Measurements from ENCODE around the gene PRAMEF12. TPM values are rescaled to one million over a fixed set of nuclear protein-coding genes. Genes with fewer than 3 reads are reported as not detected.

PRAMEF12 gene
- polyA plus RNA-seq, 1 donor from 2014 or later: not detected

DNA sequence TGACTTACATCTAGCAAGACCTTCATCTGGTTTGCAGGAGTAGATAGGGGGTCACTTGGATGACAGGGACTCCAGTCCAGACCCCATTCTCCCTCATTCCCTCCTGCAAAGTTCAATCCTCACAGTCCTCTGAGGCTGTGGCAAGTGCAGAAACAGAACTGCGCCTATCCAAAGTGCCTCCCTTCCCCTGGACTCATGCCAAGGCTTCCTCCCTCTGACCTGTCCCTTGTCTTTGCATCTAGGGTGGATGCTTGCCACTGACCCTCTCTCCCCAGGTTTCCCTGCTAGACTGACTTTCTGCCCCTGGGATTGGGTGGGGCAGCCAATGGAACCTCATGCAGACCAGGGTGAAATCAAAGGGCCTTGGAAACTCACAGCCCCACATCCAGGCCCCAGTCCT is 36.4 kb downstream of the PRAMEF12 start:
- H3K4me3 ChIP-seq (ENCODE audit: low read length): no peak overlapping the region
- no peak overlapping the region for H2AFZ ChIP-seq (ENCODE audit: low read depth, low read length)
- H3K27me3 ChIP-seq (ENCODE audit: insufficient read depth, low read depth, low read length): no peaks in the 10 kb centered on the region
- no peak overlapping the region for H3K9ac ChIP-seq (ENCODE audit: low read length)
- H3F3A ChIP-seq (ENCODE audit: insufficient read depth, low read length, poor library complexity, severe bottlenecking): no peaks in the 10 kb centered on the region
- no peaks in the 10 kb centered on the region for H3K79me2 ChIP-seq (replicated peaks; ENCODE audit: insufficient read depth, low read length)
- TF ChIP-seq, protein P1, sequence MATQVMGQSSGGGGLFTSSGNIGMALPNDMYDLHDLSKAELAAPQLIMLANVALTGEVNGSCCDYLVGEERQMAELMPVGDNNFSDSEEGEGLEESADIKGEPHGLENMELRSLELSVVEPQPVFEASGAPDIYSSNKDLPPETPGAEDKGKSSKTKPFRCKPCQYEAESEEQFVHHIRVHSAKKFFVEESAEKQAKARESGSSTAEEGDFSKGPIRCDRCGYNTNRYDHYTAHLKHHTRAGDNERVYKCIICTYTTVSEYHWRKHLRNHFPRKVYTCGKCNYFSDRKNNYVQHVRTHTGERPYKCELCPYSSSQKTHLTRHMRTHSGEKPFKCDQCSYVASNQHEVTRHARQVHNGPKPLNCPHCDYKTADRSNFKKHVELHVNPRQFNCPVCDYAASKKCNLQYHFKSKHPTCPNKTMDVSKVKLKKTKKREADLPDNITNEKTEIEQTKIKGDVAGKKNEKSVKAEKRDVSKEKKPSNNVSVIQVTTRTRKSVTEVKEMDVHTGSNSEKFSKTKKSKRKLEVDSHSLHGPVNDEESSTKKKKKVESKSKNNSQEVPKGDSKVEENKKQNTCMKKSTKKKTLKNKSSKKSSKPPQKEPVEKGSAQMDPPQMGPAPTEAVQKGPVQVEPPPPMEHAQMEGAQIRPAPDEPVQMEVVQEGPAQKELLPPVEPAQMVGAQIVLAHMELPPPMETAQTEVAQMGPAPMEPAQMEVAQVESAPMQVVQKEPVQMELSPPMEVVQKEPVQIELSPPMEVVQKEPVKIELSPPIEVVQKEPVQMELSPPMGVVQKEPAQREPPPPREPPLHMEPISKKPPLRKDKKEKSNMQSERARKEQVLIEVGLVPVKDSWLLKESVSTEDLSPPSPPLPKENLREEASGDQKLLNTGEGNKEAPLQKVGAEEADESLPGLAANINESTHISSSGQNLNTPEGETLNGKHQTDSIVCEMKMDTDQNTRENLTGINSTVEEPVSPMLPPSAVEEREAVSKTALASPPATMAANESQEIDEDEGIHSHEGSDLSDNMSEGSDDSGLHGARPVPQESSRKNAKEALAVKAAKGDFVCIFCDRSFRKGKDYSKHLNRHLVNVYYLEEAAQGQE (IDR thresholded peaks at IDR 0.05; ENCODE audit: borderline replicate concordance): no peak
- TF ChIP-seq TAF1 (IDR thresholded peaks at IDR 0.05; ENCODE audit: low read depth) (no peak), EP300 (conservative IDR thresholded peaks at IDR 0.05; ENCODE audit: poor library complexity, severe bottlenecking) (no peak), SMC3 (conservative IDR thresholded peaks at IDR 0.05; ENCODE audit: poor library complexity) (no peak), EZH2 (IDR thresholded peaks at IDR 0.05; ENCODE audit: borderline replicate concordance, insufficient read depth, low read length, poor library complexity, severe bottlenecking) (no peak), RAD21 (conservative IDR thresholded peaks at IDR 0.05) (no peak), MXI1 (conservative IDR thresholded peaks at IDR 0.05; ENCODE audit: poor library complexity, severe bottlenecking) (no peak), POLR2AphosphoS5 (IDR thresholded peaks at IDR 0.05) (no peak)
- TF ChIP-seq, protein P2, sequence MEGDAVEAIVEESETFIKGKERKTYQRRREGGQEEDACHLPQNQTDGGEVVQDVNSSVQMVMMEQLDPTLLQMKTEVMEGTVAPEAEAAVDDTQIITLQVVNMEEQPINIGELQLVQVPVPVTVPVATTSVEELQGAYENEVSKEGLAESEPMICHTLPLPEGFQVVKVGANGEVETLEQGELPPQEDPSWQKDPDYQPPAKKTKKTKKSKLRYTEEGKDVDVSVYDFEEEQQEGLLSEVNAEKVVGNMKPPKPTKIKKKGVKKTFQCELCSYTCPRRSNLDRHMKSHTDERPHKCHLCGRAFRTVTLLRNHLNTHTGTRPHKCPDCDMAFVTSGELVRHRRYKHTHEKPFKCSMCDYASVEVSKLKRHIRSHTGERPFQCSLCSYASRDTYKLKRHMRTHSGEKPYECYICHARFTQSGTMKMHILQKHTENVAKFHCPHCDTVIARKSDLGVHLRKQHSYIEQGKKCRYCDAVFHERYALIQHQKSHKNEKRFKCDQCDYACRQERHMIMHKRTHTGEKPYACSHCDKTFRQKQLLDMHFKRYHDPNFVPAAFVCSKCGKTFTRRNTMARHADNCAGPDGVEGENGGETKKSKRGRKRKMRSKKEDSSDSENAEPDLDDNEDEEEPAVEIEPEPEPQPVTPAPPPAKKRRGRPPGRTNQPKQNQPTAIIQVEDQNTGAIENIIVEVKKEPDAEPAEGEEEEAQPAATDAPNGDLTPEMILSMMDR (IDR thresholded peaks at IDR 0.05; ENCODE audit: poor library complexity, severe bottlenecking): no peak
- H4K20me1 ChIP-seq (ENCODE audit: insufficient read depth): no peaks in the 10 kb centered on the region
- no peak overlapping the region for H3K27ac ChIP-seq (ENCODE audit: low read length)
- H3K9me3 ChIP-seq (ENCODE audit: low read length): no peaks in the 10 kb centered on the region
- no peak overlapping the region for H3K4me2 ChIP-seq (ENCODE audit: low read length)
- H3K9me2 ChIP-seq (ENCODE audit: insufficient read depth, low read length): no peaks in the 10 kb centered on the region
- no peaks in the 10 kb centered on the region for H3K36me3 ChIP-seq (ENCODE audit: insufficient read depth, low read length)

DNA sequence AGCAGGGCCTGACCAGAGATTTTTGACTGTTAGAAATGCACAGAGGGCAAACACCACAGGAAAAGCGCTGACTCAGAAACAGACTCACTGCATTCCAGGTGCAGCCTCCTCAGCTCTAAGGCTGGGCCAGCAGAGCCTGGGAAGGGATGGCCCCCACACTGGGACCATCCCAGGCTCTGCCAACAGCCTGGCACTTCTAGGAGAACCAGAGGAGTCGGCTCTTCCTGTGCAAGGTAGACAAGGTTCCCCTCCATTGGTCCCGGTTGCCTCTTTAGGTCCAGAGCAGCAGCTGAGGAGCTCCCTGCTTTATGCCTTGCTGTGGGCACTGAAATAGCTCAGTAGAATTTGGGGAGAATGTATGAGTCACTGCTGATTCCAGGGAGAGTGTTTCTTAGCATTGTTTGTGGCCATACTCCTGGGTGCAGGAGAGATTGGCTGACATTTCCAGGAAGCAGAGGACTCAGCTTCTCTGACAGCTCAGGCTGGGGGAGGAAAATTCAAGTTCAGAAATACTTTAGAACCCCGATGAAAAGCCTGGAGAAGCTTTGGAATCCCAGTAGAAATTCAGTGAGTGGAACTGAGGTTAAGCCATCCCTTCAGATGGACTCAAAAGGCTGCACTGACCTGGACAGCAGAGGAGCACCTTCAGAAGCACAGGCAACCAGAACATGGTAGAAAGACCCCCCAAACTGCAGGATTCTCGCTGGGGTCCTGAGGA is 37.3 kb downstream of the PRAMEF12 start:
- H3K27ac ChIP-seq (ENCODE audit: low read length): no peak overlapping the region
- no peaks in the 10 kb centered on the region for H3K9me3 ChIP-seq (ENCODE audit: low read length)
- H3K4me2 ChIP-seq (ENCODE audit: low read length): no peak overlapping the region

More for the DNA sequence above, 37.3 kb downstream of the PRAMEF12 start:
- no peaks in the 10 kb centered on the region for H3K79me2 ChIP-seq (replicated peaks; ENCODE audit: insufficient read depth, low read length)
- TF ChIP-seq POLR2AphosphoS5 (IDR thresholded peaks at IDR 0.05) (no peak), EZH2 (IDR thresholded peaks at IDR 0.05; ENCODE audit: borderline replicate concordance, insufficient read depth, low read length, poor library complexity, severe bottlenecking) (no peak), RAD21 (conservative IDR thresholded peaks at IDR 0.05) (no peak), EP300 (conservative IDR thresholded peaks at IDR 0.05; ENCODE audit: poor library complexity, severe bottlenecking) (no peak), MXI1 (conservative IDR thresholded peaks at IDR 0.05; ENCODE audit: poor library complexity, severe bottlenecking) (no peak), SMC3 (conservative IDR thresholded peaks at IDR 0.05; ENCODE audit: poor library complexity) (no peak), TAF1 (IDR thresholded peaks at IDR 0.05; ENCODE audit: low read depth) (no peak)
- TF ChIP-seq, protein P2 (IDR thresholded peaks at IDR 0.05; ENCODE audit: poor library complexity, severe bottlenecking): no peak
- TF ChIP-seq, protein P1 (IDR thresholded peaks at IDR 0.05; ENCODE audit: borderline replicate concordance): no peak
- H3K4me3 ChIP-seq (ENCODE audit: low read length): no peak overlapping the region
- no peaks in the 10 kb centered on the region for H3K9me2 ChIP-seq (ENCODE audit: insufficient read depth, low read length)
- H4K20me1 ChIP-seq (ENCODE audit: insufficient read depth): no peaks in the 10 kb centered on the region
- no peaks in the 10 kb centered on the region for H3F3A ChIP-seq (ENCODE audit: insufficient read depth, low read length, poor library complexity, severe bottlenecking)
- no peaks in the 10 kb centered on the region for H3K36me3 ChIP-seq (ENCODE audit: insufficient read depth, low read length)
- no peak overlapping the region for H2AFZ ChIP-seq (ENCODE audit: low read depth, low read length)
- H3K27me3 ChIP-seq (ENCODE audit: insufficient read depth, low read depth, low read length): no peaks in the 10 kb centered on the region
- H3K9ac ChIP-seq (ENCODE audit: low read length): no peak overlapping the region

Measured in neural cell (in vitro differentiated cells).